Mesothelial cell of epicardium (in vitro differentiated cells): ENCODE results near the gene TTC32. TPM values are rescaled to one million over a fixed set of nuclear protein-coding genes. Genes with fewer than 3 reads are reported as not detected.
"Not testable (repeated sequence)": the region's sequence is repeated elsewhere in the genome, so short reads cannot be mapped to it uniquely, and the experiment has no call there.

Source experiments
- DNase-seq, 2 experiments: peaks; one replicate each; pipeline ENCODE4 v3.0.0; 2021; ENCODE audit warnings: low spot score in 2 of 2; ENCODE audit not compliant: unreplicated experiment in 2 of 2
- H3K27ac Mint-ChIP-seq: 2 replicates; pipeline ENCODE4 v1.8.0; 2021; ENCODE audit warnings: mixed read lengths
- H3K27me3 Mint-ChIP-seq: 2 replicates; pipeline ENCODE4 v1.8.0; 2021; ENCODE audit warnings: low read depth, mixed read lengths
- H3K36me3 Mint-ChIP-seq: 2 replicates; pipeline ENCODE4 v1.8.0; 2021; ENCODE audit warnings: mixed read lengths
- H3K4me1 Mint-ChIP-seq: 2 replicates; pipeline ENCODE4 v1.8.0; 2021; ENCODE audit warnings: mixed read lengths
- H3K4me3 Mint-ChIP-seq: 2 replicates; pipeline ENCODE4 v1.8.0; 2021; ENCODE audit warnings: mild to moderate bottlenecking, moderate library complexity, mixed read lengths
- H3K9me3 Mint-ChIP-seq: 2 replicates; pipeline ENCODE4 v1.8.0; 2021; ENCODE audit warnings: mixed read lengths
- total RNA-seq: library from RNA; stranded (reverse); gene quantifications from 3 replicates; pipeline ENCODE4 v1.2.1, GENCODE V29; 2021
- TF ChIP-seq, protein P1 (sequence below): fragments of 200-600 bp; sonication (generic); IDR thresholded peaks from one replicate; pipeline ENCODE4 v1.5.0; 2021; ENCODE audit warnings: antibody characterized with exemption; ENCODE audit not compliant: unreplicated experiment

TTC32 gene
- total RNA-seq, 1 donor from 2014 or later = 16.8 TPM

DNA sequence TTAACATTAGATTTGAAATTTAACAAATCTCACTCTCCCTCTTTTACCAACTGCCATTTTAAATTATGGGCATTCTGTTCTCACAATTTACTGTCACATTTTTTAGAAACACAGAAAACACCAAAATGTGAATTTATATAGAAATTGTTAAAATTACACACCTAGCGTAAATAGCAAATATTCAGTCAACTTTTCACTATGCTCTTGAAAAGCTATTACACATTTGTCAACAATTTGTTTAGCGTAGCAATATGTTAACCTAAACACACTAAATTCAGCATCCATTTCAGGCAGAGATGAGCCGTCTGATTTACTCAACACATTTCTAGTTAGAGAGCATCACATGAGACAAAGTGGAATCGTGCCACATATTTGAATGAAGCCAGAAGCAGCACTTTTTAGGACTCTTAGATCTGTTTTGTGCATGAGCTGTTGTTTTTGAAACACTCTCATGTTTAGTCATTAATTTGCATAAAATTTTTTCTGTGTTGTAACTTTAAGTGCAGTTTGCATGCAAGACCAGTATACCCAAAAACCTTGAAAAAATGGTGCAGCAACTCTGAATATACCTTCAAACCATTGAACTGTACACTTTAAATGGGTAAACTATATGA lies 8.2 kb downstream of the TTC32 start:
- Mint-ChIP-seq H3K27ac (no peak overlapping the region), H3K4me3 (no peak overlapping the region), H3K4me1 (peaks cover 24% of the 10 kb centered on the region), H3K36me3 (no peaks in the 10 kb centered on the region), H3K9me3 (no peaks in the 10 kb centered on the region), H3K27me3 (no peaks in the 10 kb centered on the region)
- no peak for DNase-seq
- TF ChIP-seq, protein P1, sequence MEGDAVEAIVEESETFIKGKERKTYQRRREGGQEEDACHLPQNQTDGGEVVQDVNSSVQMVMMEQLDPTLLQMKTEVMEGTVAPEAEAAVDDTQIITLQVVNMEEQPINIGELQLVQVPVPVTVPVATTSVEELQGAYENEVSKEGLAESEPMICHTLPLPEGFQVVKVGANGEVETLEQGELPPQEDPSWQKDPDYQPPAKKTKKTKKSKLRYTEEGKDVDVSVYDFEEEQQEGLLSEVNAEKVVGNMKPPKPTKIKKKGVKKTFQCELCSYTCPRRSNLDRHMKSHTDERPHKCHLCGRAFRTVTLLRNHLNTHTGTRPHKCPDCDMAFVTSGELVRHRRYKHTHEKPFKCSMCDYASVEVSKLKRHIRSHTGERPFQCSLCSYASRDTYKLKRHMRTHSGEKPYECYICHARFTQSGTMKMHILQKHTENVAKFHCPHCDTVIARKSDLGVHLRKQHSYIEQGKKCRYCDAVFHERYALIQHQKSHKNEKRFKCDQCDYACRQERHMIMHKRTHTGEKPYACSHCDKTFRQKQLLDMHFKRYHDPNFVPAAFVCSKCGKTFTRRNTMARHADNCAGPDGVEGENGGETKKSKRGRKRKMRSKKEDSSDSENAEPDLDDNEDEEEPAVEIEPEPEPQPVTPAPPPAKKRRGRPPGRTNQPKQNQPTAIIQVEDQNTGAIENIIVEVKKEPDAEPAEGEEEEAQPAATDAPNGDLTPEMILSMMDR = no peak

DNA sequence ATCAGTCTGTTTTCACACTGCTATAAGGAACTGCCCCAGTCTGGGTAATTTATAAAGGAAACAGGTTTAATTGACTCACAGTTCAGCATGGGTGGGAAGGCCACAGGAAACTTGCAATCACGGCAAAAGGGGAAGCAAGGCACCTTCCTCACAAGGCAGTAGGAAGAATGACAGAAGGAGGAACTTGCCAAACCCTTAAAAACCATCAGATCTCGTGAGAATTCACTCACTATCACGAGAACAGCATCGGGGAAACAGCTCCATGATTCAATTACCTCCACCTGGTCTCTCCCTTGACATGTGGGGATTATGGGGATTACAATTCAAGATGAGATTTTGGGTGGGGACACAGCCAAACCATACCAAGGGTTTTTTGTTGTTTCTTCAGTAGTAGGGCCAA lies 9.8 kb downstream of the TTC32 start:
- H3K4me1 Mint-ChIP-seq = peaks cover 14% of the 10 kb centered on the region
- H3K27me3 Mint-ChIP-seq, DNase-seq, H3K36me3 Mint-ChIP-seq, H3K27ac Mint-ChIP-seq, H3K9me3 Mint-ChIP-seq, H3K4me3 Mint-ChIP-seq: not testable (repeated sequence)

DNA sequence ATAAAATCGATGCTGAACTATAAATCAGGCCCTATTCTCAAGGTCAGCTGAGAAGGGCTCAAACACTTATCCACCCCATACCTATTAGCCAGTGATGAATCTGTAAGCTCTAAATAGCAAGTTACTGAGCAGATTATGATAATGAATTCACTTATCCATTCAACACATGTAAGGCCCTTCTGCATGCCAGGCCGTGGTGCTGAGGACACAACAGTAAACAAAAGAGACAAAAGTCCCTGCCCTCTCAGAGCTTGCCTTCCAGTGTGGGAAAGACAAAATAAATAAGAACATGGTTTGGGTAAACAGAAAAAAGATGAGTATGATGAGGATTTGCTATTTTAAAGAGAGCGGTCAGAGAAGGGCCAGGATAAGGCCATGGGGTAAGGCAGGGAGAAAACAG lies 11.7 kb downstream of the TTC32 start:
- TF ChIP-seq, protein P1 = no peak
- no peaks in the 10 kb centered on the region for H3K36me3 Mint-ChIP-seq
- no peak for DNase-seq
- peaks cover 6% of the 10 kb centered on the region for H3K4me1 Mint-ChIP-seq
- H3K27ac Mint-ChIP-seq = no peak overlapping the region
- no peaks in the 10 kb centered on the region for H3K9me3 Mint-ChIP-seq
- no peak overlapping the region for H3K4me3 Mint-ChIP-seq
- H3K27me3 Mint-ChIP-seq = no peaks in the 10 kb centered on the region

DNA sequence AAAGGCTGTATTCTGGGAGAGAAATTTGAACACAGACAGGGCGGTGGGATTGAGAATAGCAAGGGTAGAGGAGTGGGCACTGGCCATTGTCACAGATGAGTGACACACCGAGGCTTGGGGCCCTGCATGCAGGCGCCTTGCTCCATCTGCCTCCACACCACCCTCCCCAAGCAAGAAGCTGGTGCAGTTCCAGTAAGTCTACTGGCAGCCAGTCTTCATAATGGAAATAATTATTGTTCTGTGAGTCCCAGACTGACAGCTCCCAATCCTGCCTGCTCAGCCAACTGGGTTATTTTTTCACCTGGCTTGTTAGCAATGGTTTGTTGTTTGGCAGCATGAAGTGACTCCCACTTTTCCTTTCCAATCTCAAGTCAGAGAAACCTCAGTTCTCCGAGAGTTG lies 13.0 kb downstream of the TTC32 start:
- Mint-ChIP-seq H3K9me3 (no peaks in the 10 kb centered on the region), H3K36me3 (no peaks in the 10 kb centered on the region), H3K27me3 (peaks cover 6% of the 10 kb centered on the region), H3K4me1 (peaks cover 4% of the 10 kb centered on the region), H3K4me3 (no peak overlapping the region), H3K27ac (no peak overlapping the region)
- TF ChIP-seq, protein P1 = no peak
- no peak for DNase-seq

DNA sequence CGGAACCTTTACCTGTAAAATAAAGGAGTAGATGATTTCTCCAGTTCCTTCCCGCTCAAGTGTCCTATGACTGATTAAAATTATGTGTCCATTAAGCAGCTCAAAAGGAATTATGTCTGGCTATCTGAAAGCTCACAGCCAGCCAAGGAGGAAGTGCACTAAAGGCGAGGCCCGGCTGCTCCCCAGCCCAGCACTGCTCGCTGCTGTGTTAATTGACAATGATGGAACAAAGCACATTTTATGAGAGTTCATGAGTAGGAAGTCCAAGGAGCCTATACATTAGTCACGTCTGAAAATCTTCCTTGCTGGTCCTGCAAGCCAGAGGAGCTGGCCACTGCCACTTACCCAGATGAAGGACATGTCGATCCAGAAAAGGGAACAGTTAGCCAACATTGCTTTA lies 14.3 kb downstream of the TTC32 start:
- Mint-ChIP-seq H3K36me3 (no peaks in the 10 kb centered on the region), H3K4me3 (no peak overlapping the region), H3K4me1 (peaks cover 4% of the 10 kb centered on the region), H3K27ac (no peak overlapping the region), H3K9me3 (no peaks in the 10 kb centered on the region), H3K27me3 (peaks cover 7% of the 10 kb centered on the region)
- TF ChIP-seq, protein P1 = no peak
- no peak for DNase-seq

DNA sequence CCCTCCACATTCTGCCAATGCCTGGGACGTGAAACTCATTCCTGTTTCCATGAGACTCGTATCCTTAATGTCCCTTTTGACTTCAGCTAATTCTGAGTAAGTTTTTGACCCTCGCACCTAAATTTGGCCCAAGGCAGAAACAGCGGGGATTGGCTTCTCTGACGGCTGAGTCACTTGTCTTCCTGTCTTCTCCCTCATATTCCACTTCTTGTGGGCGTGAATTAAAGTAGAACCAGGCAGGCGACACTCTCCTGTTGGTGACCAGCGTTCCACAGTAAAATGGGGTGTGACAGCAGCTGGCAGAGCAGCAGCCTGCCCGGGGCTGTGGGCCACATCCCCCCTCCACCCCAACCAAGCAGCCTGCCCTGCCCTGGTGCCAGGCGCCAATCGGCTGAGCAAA lies 15.5 kb downstream of the TTC32 start:
- H3K36me3 Mint-ChIP-seq = no peaks in the 10 kb centered on the region
- H3K4me1 Mint-ChIP-seq = peaks cover 4% of the 10 kb centered on the region
- TF ChIP-seq, protein P1 = no peak
- no peak for DNase-seq
- H3K27ac Mint-ChIP-seq = no peak overlapping the region
- peaks cover 8% of the 10 kb centered on the region for H3K27me3 Mint-ChIP-seq
- H3K9me3 Mint-ChIP-seq = no peaks in the 10 kb centered on the region
- H3K4me3 Mint-ChIP-seq = no peak overlapping the region
